ENCODE measurements around the gene PDE5A.
A peak's percentile ranks its signal among the peaks of the same experiment; 100 is the strongest.
"Not testable (repeated sequence)": the region's sequence is repeated elsewhere in the genome, so short reads cannot be mapped to it uniquely, and the experiment has no call there.

Gene PDE5A

DNA sequence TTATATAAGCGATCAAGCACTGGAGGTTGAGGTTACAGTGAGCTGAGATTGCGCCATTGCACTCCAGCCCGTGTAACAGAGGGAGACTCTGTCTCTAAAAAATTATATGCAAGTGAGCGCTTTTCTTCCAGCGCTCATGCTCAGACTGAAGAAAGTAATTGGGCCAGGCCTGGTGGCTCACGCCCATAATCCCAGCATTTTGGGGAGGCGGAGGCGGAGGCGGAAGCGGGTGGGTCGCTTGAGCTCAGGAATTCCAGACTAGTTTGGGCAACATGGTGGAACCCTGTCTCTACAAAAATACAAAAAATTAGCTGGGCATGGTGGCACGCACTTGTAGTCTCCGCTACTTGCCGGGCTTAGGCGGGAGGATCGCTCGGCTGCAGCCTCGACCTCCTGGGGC is 172.9 kb downstream of the PDE5A start:
- peak; percentile 17 for DNase-seq

GRCh38 chr4:119454491-119455270 is 173.9 kb downstream of the PDE5A start:
- DNase-seq, result peak; percentile 80

DNA sequence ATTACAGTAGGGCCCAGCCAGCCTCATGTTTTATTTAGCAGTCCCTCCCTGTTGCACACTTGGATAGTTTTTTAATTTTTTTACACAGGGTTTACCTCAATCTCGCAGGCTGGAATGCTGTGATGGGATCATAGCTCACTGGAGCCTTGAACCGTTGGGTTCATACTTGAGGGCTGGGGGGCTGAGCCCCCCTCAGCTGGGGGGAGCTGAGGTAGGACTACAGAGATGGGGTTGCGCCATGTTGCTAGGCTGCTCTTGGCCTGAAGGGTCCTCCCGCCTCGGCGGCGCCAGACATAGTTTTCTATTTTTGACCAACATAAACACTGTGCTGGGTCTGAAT is 174.5 kb downstream of the PDE5A start:
- not testable (repeated sequence) for DNase-seq

GRCh38 chr4:119453286-119453685 is 175.3 kb downstream of the PDE5A start:
- not testable (repeated sequence) for DNase-seq

DNA sequence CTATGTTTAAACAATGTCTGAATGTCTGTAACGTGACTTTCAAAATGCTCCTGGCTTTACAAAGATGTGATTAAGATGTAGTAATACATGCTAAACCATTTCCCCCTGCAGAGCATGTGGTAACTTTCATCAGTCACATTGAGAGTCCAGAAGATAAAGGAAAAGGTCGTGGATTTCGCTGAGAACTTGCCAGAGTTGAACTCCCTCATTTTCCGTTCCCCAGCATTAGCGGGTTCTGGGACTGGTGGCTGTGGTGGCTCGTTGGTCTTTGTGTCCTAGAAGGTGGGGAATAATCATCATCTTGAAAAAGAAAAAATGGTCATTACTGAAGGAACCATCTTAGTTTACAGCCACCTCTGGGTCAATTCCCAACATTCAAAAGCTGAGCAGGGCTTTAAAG is 178.8 kb downstream of the PDE5A start:
- DNase-seq, result not testable (repeated sequence)

Data from GOT3 (cell line).